CD8-positive, alpha-beta memory T cell (primary cell): ENCODE results near the gene GNG7. TPM values are rescaled to one million over a fixed set of nuclear protein-coding genes. Genes with fewer than 3 reads are reported as not detected.
"Not testable (repeated sequence)": the region's sequence is repeated elsewhere in the genome, so short reads cannot be mapped to it uniquely, and the experiment has no call there.

Experiments used
- CTCF ChIA-PET: fragments of 350-600 bp; sonication (Branson Sonifier 250); formaldehyde crosslinking; loops from one replicate; lab custom pipeline; 2021; ENCODE audit warnings: antibody characterized with exemption; lab: Charles Lee
- POLR2A ChIA-PET: fragments of 350-600 bp; sonication (Branson Sonifier 250); formaldehyde crosslinking; loops from one replicate; lab custom pipeline; 2021; ENCODE audit warnings: antibody characterized with exemption; lab: Charles Lee
- DNase-seq, 5 donors: peaks; one replicate each; pipeline versions ENCODE4 v3.0.0 to v3.0.0-alpha.2; 2020 to 2022; ENCODE audit warnings: mixed read lengths in 1 of 5
- H3K27ac ChIP-seq: one replicate; pipeline ENCODE4 v1.7.0; 2013; ENCODE audit warnings: low read depth, mild to moderate bottlenecking, low read length, moderate library complexity
- H3K27me3 ChIP-seq: 2 replicates; pipeline ENCODE4 v1.7.0; 2013; ENCODE audit warnings: low read length, mild to moderate bottlenecking; ENCODE audit not compliant: insufficient read depth, poor library complexity, severe bottlenecking
- H3K36me3 ChIP-seq: 2 replicates; pipeline ENCODE4 v1.7.0; 2013; ENCODE audit warnings: mild to moderate bottlenecking, low read length, moderate library complexity; ENCODE audit not compliant: insufficient read depth
- H3K4me1 ChIP-seq: 2 replicates; pipeline ENCODE4 v1.7.0; 2013; ENCODE audit warnings: mild to moderate bottlenecking, low read length, moderate library complexity; ENCODE audit not compliant: insufficient read depth
- H3K4me3 ChIP-seq: 2 replicates; pipeline ENCODE4 v1.7.0; 2013; ENCODE audit warnings: mild to moderate bottlenecking, low read length
- H3K9me3 ChIP-seq: 2 replicates; pipeline ENCODE4 v1.7.0; 2013; ENCODE audit warnings: mild to moderate bottlenecking, low read length
- H3K27ac Mint-ChIP-seq, 8 donors: one replicate each; pipeline ENCODE4 v1.8.0; 2020 to 2021; ENCODE audit warnings: mixed read lengths in 8 of 8, mild to moderate bottlenecking in 6 of 8, inconsistent platforms in 3 of 8, moderate library complexity in 3 of 8
- H3K27me3 Mint-ChIP-seq, 2 donors: one replicate each; pipeline ENCODE4 v1.8.0; 2020 to 2021; ENCODE audit warnings: mixed read lengths in 2 of 2, mild to moderate bottlenecking in 1 of 2, moderate library complexity in 1 of 2
- H3K36me3 Mint-ChIP-seq, 3 donors: one replicate each; pipeline ENCODE4 v1.8.0; 2020 to 2021; ENCODE audit warnings: mixed read lengths in 3 of 3, inconsistent platforms in 1 of 3, mild to moderate bottlenecking in 1 of 3
- H3K4me1 Mint-ChIP-seq, 3 donors: one replicate each; pipeline ENCODE4 v1.8.0; 2020 to 2021; ENCODE audit warnings: mixed read lengths in 3 of 3, inconsistent platforms in 1 of 3, mild to moderate bottlenecking in 1 of 3
- H3K4me3 Mint-ChIP-seq, 7 donors: one replicate each; pipeline ENCODE4 v1.8.0; 2020 to 2021; ENCODE audit warnings: mixed read lengths in 7 of 7, mild to moderate bottlenecking in 6 of 7, moderate library complexity in 4 of 7, inconsistent platforms in 2 of 7
- H3K9me3 Mint-ChIP-seq, 5 donors: one replicate each; pipeline ENCODE4 v1.8.0; 2020 to 2022; ENCODE audit warnings: mixed read lengths in 5 of 5, mild to moderate bottlenecking in 3 of 5, moderate library complexity in 2 of 5, inconsistent platforms in 1 of 5
- polyA plus RNA-seq: library from polyadenylated mRNA; unstranded; fragments of 300-500 nt; fragmentation: Illumina TruSeq; gene quantifications from one replicate; pipeline ENCODE4 v1.2.3, GENCODE V29; 2021
- total RNA-seq, 2 experiments: library from RNA; stranded (reverse); gene quantifications; one replicate each; pipeline ENCODE4 v1.2.3, GENCODE V29; 2021

The GNG7 gene
- total and polyA plus RNA-seq, 3 experiments from 2014 or later, result 0.40 to 1.2 (median 0.53) TPM

DNA sequence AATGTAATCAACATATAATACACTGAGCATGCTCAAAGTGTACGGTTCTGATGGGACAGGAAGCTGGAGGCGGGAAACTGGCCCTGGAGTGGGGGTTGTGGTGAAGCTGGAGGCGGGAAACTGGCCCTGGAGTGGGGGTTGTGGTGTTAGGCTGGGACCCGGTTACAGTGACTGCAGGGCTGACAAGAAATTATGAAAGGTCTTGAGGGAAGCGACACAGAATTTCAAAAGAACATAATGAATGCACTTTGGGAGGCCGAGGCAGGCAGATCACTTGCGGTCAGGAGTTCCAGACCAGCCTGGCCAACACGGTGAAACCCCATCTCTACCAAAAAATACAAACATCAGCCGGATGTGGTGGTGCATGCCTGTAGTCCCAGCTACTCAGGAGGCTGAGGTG, 164.9 kb downstream of the GNG7 start:
- H3K4me3 ChIP-seq, H3K9me3 Mint-ChIP-seq, H3K4me3 Mint-ChIP-seq, H3K27me3 Mint-ChIP-seq, H3K36me3 ChIP-seq, H3K9me3 ChIP-seq, H3K27ac Mint-ChIP-seq, H3K36me3 Mint-ChIP-seq, H3K27ac ChIP-seq, DNase-seq, H3K27me3 ChIP-seq: not testable (repeated sequence)
- peaks cover 16% of the 10 kb centered on the region for H3K4me1 ChIP-seq
- CTCF ChIA-PET, result interaction anchor here (1.1 kb wide), 1 partner anchor 74 kb away, joined by 3 read pairs; no protein-coding TSS in a partner anchor
- POLR2A ChIA-PET, result interaction anchor here (0.6 kb wide), 1 partner anchor 40 kb away, joined by 4 read pairs; no protein-coding TSS in a partner anchor
- H3K4me1 Mint-ChIP-seq, result peaks cover 21 to 40% (median 31%) of the 10 kb centered on the region in 3 donors

- H3K9me3 Mint-ChIP-seq, result no peaks in the 10 kb centered on the region
- no peak overlapping the region for H3K4me3 Mint-ChIP-seq
- no peak overlapping the region for H3K4me3 ChIP-seq
- H3K27me3 Mint-ChIP-seq, result peaks cover 0 to 1% of the 10 kb centered on the region in 2 donors
- H3K36me3 Mint-ChIP-seq, result peaks cover 0 to 2% (median 0%) of the 10 kb centered on the region in 3 donors
- H3K27ac ChIP-seq, result no peak overlapping the region
- H3K27ac Mint-ChIP-seq, result no peak overlapping the region
- H3K36me3 ChIP-seq, result no peaks in the 10 kb centered on the region
- peaks cover 18 to 40% (median 37%) of the 10 kb centered on the region in 3 donors for H3K4me1 Mint-ChIP-seq
- H3K9me3 ChIP-seq, result no peaks in the 10 kb centered on the region
- no peak for DNase-seq
- H3K4me1 ChIP-seq, result peaks cover 16% of the 10 kb centered on the region
- H3K27me3 ChIP-seq, result no peaks in the 10 kb centered on the region
- CTCF ChIA-PET, result interaction anchor here (1.1 kb wide), 1 partner anchor 75 kb away, joined by 3 read pairs; no protein-coding TSS in a partner anchor
- POLR2A ChIA-PET, result no interaction called here
Measured at GRCh38 chr19:2536461-2536860, 166.0 kb downstream of the GNG7 start.

- no peaks in the 10 kb centered on the region for H3K9me3 ChIP-seq
- ChIA-PET POLR2A (interaction anchor here (1.9 kb wide), 1 partner anchor 58 kb away, joined by 9 read pairs; the partner anchor contains the start of gene GADD45B), CTCF (interaction anchor here (1.6 kb wide), 1 partner anchor 77 kb away, joined by 7 read pairs; no protein-coding TSS in a partner anchor)
- no peak for DNase-seq
- H3K27me3 ChIP-seq, result no peaks in the 10 kb centered on the region
- Mint-ChIP-seq H3K27ac (peak overlapping the region in 7 of 8 donors; percentile 1 to 83 (median 70)), H3K4me3 (peak overlapping the region in 1 of 7 donors; percentile 37), H3K36me3 (peaks cover 0 to 2% (median 0%) of the 10 kb centered on the region in 3 donors), H3K4me1 (peaks cover 18 to 40% (median 37%) of the 10 kb centered on the region in 3 donors), H3K9me3 (no peaks in the 10 kb centered on the region), H3K27me3 (peaks cover 0 to 1% of the 10 kb centered on the region in 2 donors)
- H3K36me3 ChIP-seq, result no peaks in the 10 kb centered on the region
- peaks cover 16% of the 10 kb centered on the region for H3K4me1 ChIP-seq
- H3K4me3 ChIP-seq, result no peak overlapping the region
- H3K27ac ChIP-seq, result no peak overlapping the region
Measured at GRCh38 chr19:2534423-2535013, 168.0 kb downstream of the GNG7 start.

DNA sequence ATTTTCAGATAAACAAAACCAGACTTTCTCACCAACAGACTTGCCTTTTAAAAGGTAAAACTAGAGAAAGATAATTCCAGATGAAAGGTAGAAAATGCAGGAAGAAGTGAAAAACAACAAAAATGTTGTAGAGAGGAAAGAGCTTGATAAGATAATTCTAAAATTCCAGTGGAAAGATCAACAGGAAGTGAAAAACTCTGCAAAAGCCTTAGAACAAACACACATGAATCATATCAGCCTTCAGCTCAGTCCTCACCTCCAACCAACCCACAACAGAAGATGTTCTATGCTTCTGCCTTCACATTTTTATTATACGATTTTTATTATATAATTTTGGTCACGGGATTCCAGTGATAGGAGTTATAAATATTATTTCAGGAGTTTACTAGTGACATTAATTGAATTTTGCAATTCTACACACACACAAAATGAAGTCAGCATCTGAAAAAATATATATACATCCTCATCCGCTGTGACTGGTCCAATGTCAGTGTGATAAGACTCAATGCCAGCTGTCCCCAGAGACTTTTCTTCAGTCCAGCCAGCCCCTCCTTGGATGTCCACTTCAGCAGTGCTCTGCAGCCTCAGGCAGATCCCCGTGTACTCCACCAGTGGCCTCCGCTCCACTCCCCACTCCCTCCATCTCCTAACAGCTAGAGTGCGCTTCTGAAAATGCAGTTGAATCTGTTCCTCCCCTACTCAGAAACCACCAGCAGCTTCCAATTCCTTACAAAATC, 168.6 kb downstream of the GNG7 start:
- Histone ChIP-seq H3K27me3 (no peaks in the 10 kb centered on the region), H3K9me3 (no peaks in the 10 kb centered on the region), H3K27ac (no peak overlapping the region), H3K4me3 (no peak overlapping the region), H3K36me3 (no peaks in the 10 kb centered on the region), H3K4me1 (peaks cover 16% of the 10 kb centered on the region)
- Mint-ChIP-seq H3K9me3 (no peaks in the 10 kb centered on the region), H3K36me3 (peaks cover 0 to 2% (median 0%) of the 10 kb centered on the region in 3 donors), H3K4me3 (peak overlapping the region in 1 of 7 donors; percentile 37), H3K27ac (peak overlapping the region in 7 of 8 donors; percentile 10 to 79 (median 49)), H3K4me1 (peaks cover 18 to 40% (median 37%) of the 10 kb centered on the region in 3 donors), H3K27me3 (peaks cover 0 to 1% of the 10 kb centered on the region in 2 donors)
- no peak for DNase-seq
- POLR2A ChIA-PET, result interaction anchor here (1.9 kb wide), 1 partner anchor 58 kb away, joined by 9 read pairs; the partner anchor contains the start of gene GADD45B
- CTCF ChIA-PET, result interaction anchor here (1.2 to 1.6 kb wide), 2 partner anchors 19 to 78 kb away, joined by 3 to 7 read pairs; no protein-coding TSS in a partner anchor

- POLR2A ChIA-PET, result interaction anchor here (1.9 kb wide), 1 partner anchor 57 kb away, joined by 9 read pairs; the partner anchor contains the start of gene GADD45B
- no peaks in the 10 kb centered on the region for H3K9me3 Mint-ChIP-seq
- H3K4me3 ChIP-seq, result no peak overlapping the region
Measured at GRCh38 chr19:2533072-2533425, 169.4 kb downstream of the GNG7 start.

GRCh38 chr19:2532252-2533071, 170.0 kb downstream of the GNG7 start:
- POLR2A ChIA-PET, result interaction anchor here (1.9 kb wide), 1 partner anchor 56 kb away, joined by 9 read pairs; the partner anchor contains the start of gene GADD45B
- CTCF ChIA-PET, result interaction anchor here (1.2 kb wide), 1 partner anchor 21 kb away, joined by 3 read pairs; no protein-coding TSS in a partner anchor
- H3K27ac Mint-ChIP-seq, result peak overlapping the region in 2 of 8 donors; percentile 11 to 58

More at GRCh38 chr19:2533072-2533425, 169.4 kb downstream of the GNG7 start:
- no peak for DNase-seq
- H3K36me3 Mint-ChIP-seq, result peaks cover 0 to 2% (median 0%) of the 10 kb centered on the region in 3 donors
- Histone ChIP-seq H3K36me3 (no peaks in the 10 kb centered on the region), H3K4me1 (peaks cover 16% of the 10 kb centered on the region), H3K27me3 (no peaks in the 10 kb centered on the region), H3K27ac (no peak overlapping the region), H3K9me3 (no peaks in the 10 kb centered on the region)
- H3K27me3 Mint-ChIP-seq, result peaks cover 0 to 1% of the 10 kb centered on the region in 2 donors
- H3K4me1 Mint-ChIP-seq, result peaks cover 18 to 37% (median 36%) of the 10 kb centered on the region in 3 donors
- no peak overlapping the region for H3K4me3 Mint-ChIP-seq
- H3K27ac Mint-ChIP-seq, result peak overlapping the region in 2 of 8 donors; percentile 11 to 69
- CTCF ChIA-PET, result interaction anchor here (1.2 to 1.6 kb wide), 2 partner anchors 20 to 78 kb away, joined by 3 to 7 read pairs; no protein-coding TSS in a partner anchor

DNA sequence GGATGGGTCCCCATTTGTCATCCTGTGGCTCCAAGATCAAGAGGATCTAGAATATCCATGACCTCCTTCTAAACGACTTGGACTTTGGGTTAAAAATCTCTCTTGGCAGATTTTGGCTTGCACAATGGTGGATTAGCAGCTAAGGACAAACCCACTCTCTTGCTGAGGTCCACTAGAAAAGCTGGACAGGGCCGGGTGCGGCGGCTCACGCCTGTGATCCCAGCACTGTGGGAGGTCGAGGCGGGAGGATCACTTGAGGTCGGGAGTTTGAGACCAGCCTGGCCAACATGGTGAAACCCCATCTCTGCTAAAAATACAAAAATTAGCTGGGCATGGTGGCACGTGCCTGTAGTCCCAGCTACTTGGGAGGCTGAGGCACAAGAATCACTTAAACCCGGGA, 172.6 kb downstream of the GNG7 start:
- H3K27me3 ChIP-seq, POLR2A ChIA-PET, H3K9me3 Mint-ChIP-seq, H3K4me3 Mint-ChIP-seq, H3K27me3 Mint-ChIP-seq, H3K36me3 ChIP-seq, H3K27ac ChIP-seq, DNase-seq, H3K36me3 Mint-ChIP-seq, H3K4me3 ChIP-seq, H3K9me3 ChIP-seq: not testable (repeated sequence)
- Mint-ChIP-seq H3K4me1 (peaks cover 13 to 26% (median 24%) of the 10 kb centered on the region in 3 donors), H3K27ac (peak overlapping the region in 1 of 8 donors; percentile 29)
- CTCF ChIA-PET, result interaction anchor here (1.2 kb wide), 1 partner anchor 12 kb away, joined by 3 read pairs; no protein-coding TSS in a partner anchor
- H3K4me1 ChIP-seq, result peaks cover 16% of the 10 kb centered on the region

More at GRCh38 chr19:2532252-2533071, 170.0 kb downstream of the GNG7 start:
- no peak overlapping the region for H3K27ac ChIP-seq
- H3K4me3 Mint-ChIP-seq, result no peak overlapping the region
- no peak for DNase-seq
- peaks cover 16% of the 10 kb centered on the region for H3K4me1 ChIP-seq
- peaks cover 14 to 31% (median 30%) of the 10 kb centered on the region in 3 donors for H3K4me1 Mint-ChIP-seq
- H3K36me3 ChIP-seq, result no peaks in the 10 kb centered on the region
- no peaks in the 10 kb centered on the region for H3K27me3 ChIP-seq
- H3K9me3 ChIP-seq, result no peaks in the 10 kb centered on the region
- no peak overlapping the region for H3K4me3 ChIP-seq
- H3K27me3 Mint-ChIP-seq, result peaks cover 0 to 1% of the 10 kb centered on the region in 2 donors
- H3K9me3 Mint-ChIP-seq, result no peaks in the 10 kb centered on the region
- H3K36me3 Mint-ChIP-seq, result peaks cover 0 to 2% (median 0%) of the 10 kb centered on the region in 3 donors
